Stomach (tissue), 4 donors: ENCODE results near the gene OR10A3.

Experiments
- CTCF ChIP-seq, 7 experiments: fragments of 450-650 bp in 4 of 7; fragments of 200-600 bp in 3 of 7; sonication (generic) in 3 of 7; IDR thresholded peaks; one replicate each; pipeline ENCODE4 v1.5.1; 2016 to 2019; ENCODE audit warnings: antibody characterized with exemption in 7 of 7, control low read depth in 2 of 7, mild to moderate bottlenecking in 1 of 7
- POLR2AphosphoS5 ChIP-seq, 3 donors: sonication (generic); formaldehyde crosslinking; IDR thresholded peaks; one replicate each; pipeline ENCODE4 v1.6.1; 2016; ENCODE audit warnings: antibody characterized with exemption in 3 of 3

GRCh38 chr11:7964873-7965272 lies 23.4 kb upstream of the OR10A3 start:
- TF ChIP-seq CTCF (IDR thresholded peaks at IDR 0.05) (no peak), POLR2AphosphoS5 (IDR thresholded peaks at IDR 0.05) (no peak)
